Stimulated activated CD8-positive, alpha-beta memory T cell treated with anti-CD3 and anti-CD28 coated beads, Interleukin-7, amount 100 ng/mL, for 4 hours (primary cell): ENCODE results near the gene CCL22.
"Not testable (repeated sequence)": the region's sequence is repeated elsewhere in the genome, so short reads cannot be mapped to it uniquely, and the experiment has no call there.

Experiments
- DNase-seq, 2 donors: peaks; one replicate each; pipeline ENCODE4 v3.0.0-alpha.2; 2020; ENCODE audit warnings: low read depth in 2 of 2

Gene CCL22

GRCh38 chr16:57394444-57394843, 35.9 kb downstream of the CCL22 start:
- no peak for DNase-seq

GRCh38 chr16:57395026-57395425, 36.4 kb downstream of the CCL22 start:
- no peak for DNase-seq

GRCh38 chr16:57396786-57397185, 38.2 kb downstream of the CCL22 start:
- no peak for DNase-seq

- DNase-seq: not testable (repeated sequence)
Observed at GRCh38 chr16:57397493-57397892, 38.9 kb downstream of the CCL22 start.

- no peak for DNase-seq
Observed at GRCh38 chr16:57401943-57402640, 43.5 kb downstream of the CCL22 start.

- no peak for DNase-seq
Observed at GRCh38 chr16:57403965-57404817, 45.6 kb downstream of the CCL22 start, which contains the start of gene CCL17. Gene CCL17, plus strand, starts transcription at chr16:57404767. Its CDS starts 9,166 bp downstream, at chr16:57413933.

DNA sequence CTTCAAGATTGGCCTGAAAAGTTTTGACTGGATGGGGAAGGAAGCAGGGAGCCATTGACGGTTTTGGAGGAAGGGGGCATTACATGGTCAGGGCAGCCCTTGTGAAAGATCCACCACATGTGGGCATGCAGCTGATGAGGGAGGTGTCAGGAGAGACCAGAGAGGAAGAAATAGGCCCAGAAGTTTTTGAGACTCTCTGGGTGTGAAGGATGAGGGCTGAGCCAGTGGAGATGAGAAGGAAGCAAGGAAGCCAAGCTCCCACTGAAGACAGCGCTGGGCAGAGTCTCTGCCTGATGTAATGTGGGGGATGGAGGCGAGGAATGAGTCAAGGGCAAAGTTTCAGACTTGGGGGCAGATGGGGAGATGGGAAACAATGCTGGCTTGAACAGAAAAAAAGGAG, 46.5 kb downstream of the CCL22 start:
- DNase-seq: no peak

GRCh38 chr16:57406881-57407280, 48.3 kb downstream of the CCL22 start:
- no peak for DNase-seq

DNA sequence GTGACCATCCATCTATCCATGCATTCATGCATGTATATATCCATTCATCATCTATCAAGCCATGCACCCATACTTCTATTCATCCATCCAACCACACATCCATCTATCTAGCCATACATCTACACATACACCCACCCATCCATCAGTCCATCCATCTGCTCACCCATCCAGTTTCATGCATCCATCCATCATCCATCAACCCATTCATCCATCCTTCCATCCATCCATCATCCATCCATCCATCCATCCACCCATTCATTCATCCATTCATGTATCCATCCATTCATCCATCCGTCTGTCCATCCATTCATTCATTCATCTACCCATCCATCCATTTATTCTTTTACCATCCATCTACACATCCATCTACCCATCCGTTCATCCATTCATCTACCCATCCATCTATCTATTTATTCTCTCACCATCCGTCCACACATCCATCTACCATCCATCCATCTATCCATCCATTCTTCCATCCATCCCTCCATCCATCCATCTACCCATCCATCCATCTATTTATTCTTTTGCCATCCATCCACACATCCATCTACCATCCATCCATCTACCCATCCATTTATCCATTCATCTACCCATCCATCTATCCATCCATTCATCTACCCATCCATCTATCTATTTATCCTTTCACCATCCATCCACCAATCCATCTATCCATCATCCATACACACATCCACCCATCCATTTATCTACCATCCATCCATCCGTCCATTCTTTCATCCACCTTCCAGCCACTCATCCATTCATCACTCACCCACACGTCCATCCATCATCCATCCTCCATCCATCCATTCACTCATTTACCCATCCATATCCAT, 49.2 kb downstream of the CCL22 start:
- DNase-seq: no peak

GRCh38 chr16:57409065-57409464, 50.5 kb downstream of the CCL22 start:
- DNase-seq: no peak

DNA sequence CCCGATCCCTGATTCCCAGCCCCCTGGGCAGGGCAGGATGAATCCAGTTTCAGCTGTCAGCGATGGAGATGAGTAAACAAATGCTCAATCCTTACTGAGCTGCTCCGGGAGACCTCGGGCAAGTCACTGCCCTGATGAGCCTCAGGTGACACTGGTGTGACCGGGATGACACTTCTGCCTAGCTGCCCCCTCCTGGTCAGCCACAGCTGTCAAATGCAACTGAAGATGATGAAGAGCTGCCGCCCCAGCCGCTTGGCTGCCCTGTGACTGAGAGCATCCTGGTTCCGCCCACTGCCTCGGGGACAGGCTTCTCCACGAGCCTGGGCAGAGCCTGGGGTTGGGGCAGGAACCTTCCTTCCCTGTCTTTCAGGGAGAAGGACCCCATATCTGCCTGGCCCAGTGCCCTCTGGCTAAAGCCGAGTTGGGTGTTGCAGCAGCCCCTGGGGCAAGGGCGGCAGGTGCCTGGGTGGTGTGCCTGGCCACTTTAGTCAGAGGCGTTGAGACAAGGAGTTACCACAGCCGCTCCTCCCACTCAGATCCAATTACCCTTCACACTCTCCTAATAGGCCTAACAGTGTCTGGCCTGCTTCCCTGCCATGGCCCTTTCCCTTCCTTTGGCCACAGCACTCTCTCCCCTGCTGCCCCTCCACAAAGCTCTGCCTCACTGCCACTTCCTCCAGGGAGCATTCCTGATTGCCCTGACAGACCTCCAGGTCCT, 51.4 kb downstream of the CCL22 start:
- no peak for DNase-seq

GRCh38 chr16:57411362-57411976, 52.9 kb downstream of the CCL22 start:
- DNase-seq: no peak

DNA sequence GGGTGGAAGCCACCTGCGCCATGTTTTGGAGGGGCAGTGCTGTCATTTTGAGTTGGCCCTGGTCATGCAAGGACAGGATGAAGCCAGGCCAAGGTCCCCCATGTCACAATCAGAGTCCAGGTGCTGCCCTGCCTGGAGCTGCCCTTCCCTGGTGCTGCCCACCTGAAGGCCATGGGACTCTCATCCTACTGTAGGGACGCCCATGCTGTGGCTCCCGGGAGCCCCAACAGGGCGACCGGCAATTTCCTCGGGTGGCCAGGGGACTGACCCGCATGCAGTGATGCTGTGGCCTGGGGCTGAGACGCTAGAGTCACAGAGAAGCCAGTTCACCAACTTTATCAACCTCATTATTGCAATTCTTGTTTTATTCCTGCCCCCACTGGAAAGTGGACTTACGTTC, 54.0 kb downstream of the CCL22 start:
- no peak for DNase-seq

- DNase-seq: no peak
Observed at GRCh38 chr16:57413301-57413730, 54.7 kb downstream of the CCL22 start.

DNA sequence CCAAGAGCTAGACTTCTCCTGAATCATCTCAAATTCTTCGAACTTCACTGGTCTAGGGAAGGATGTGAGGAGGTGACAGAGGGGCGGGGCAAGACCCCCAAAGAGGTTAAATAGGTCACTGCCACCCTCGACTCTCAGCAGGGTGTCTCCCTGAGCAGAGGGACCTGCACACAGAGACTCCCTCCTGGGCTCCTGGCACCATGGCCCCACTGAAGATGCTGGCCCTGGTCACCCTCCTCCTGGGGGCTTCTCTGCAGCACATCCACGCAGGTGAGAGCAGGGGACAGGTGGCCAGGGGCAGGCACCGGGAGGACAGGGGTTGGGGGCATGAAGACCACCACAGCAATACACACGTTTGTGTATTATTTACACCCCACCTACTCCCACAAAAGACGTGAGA, 55.1 kb downstream of the CCL22 start:
- DNase-seq: no peak
